Measurements from ENCODE around the gene TMC1. TPM values are rescaled to one million over a fixed set of nuclear protein-coding genes. Genes with fewer than 3 reads are reported as not detected.

TMC1 gene
- total and polyA plus RNA-seq, 2 of the 13 experiments (the other 11 are each of a cell fraction or from before 2014, with no cell fraction given) = 0.02 to 0.03 TPM

DNA sequence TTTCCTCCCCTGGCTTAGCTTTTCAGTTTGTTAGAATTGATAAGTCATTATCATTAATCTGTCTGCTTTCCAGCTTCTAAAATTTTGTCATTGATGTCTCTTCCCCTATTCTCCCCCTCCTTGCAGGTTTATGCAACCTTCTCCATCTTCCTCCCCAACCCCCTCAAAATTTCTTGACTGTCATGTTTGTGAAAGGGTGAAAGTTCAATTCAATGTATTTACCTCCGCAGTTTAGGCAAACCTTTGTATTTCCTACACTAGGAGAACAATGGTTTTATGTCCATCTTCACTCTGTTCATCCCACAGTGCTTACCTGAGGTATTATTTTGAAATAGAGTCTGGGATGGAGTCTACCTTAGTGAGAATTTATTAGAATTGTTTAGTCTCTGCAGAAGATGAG lies 313.6 kb downstream of the TMC1 start (continued):
- TF ChIP-seq, protein P1, sequence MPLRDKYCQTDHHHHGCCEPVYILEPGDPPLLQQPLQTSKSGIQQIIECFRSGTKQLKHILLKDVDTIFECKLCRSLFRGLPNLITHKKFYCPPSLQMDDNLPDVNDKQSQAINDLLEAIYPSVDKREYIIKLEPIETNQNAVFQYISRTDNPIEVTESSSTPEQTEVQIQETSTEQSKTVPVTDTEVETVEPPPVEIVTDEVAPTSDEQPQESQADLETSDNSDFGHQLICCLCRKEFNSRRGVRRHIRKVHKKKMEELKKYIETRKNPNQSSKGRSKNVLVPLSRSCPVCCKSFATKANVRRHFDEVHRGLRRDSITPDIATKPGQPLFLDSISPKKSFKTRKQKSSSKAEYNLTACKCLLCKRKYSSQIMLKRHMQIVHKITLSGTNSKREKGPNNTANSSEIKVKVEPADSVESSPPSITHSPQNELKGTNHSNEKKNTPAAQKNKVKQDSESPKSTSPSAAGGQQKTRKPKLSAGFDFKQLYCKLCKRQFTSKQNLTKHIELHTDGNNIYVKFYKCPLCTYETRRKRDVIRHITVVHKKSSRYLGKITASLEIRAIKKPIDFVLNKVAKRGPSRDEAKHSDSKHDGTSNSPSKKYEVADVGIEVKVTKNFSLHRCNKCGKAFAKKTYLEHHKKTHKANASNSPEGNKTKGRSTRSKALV (CRISPR knock-in tag; IDR thresholded peaks at IDR 0.05) = no peak
- TF ChIP-seq ZBTB38 (CRISPR knock-in tag; IDR thresholded peaks at IDR 0.05) = no peak
- TF ChIP-seq ZFY (CRISPR knock-in tag; IDR thresholded peaks at IDR 0.05) = no peak
- TF ChIP-seq ADNP (CRISPR knock-in tag; IDR thresholded peaks at IDR 0.05) = no peak
- TF ChIP-seq, protein P2, sequence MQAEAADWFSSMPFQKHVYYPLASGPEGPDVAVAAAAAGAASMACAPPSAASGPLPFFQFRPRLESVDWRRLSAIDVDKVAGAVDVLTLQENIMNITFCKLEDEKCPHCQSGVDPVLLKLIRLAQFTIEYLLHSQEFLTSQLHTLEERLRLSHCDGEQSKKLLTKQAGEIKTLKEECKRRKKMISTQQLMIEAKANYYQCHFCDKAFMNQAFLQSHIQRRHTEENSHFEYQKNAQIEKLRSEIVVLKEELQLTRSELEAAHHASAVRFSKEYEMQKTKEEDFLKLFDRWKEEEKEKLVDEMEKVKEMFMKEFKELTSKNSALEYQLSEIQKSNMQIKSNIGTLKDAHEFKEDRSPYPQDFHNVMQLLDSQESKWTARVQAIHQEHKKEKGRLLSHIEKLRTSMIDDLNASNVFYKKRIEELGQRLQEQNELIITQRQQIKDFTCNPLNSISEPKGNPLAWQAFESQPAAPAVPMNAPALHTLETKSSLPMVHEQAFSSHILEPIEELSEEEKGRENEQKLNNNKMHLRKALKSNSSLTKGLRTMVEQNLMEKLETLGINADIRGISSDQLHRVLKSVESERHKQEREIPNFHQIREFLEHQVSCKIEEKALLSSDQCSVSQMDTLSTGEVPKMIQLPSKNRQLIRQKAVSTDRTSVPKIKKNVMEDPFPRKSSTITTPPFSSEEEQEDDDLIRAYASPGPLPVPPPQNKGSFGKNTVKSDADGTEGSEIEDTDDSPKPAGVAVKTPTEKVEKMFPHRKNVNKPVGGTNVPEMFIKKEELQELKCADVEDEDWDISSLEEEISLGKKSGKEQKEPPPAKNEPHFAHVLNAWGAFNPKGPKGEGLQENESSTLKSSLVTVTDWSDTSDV (CRISPR knock-in tag; IDR thresholded peaks at IDR 0.05) = no peak
- no peak for TF ChIP-seq ZNF570 (CRISPR knock-in tag; IDR thresholded peaks at IDR 0.05; ENCODE audit: borderline replicate concordance)
- TF ChIP-seq, protein P3, sequence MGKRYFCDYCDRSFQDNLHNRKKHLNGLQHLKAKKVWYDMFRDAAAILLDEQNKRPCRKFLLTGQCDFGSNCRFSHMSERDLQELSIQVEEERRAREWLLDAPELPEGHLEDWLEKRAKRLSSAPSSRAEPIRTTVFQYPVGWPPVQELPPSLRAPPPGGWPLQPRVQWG (CRISPR knock-in tag; IDR thresholded peaks at IDR 0.05; ENCODE audit: borderline replicate concordance, low read depth) = no peak
- no peak for TF ChIP-seq SETDB1 (CRISPR knock-in tag; IDR thresholded peaks at IDR 0.05; ENCODE audit: borderline replicate concordance)
- no peak for TF ChIP-seq MATR3 (CRISPR knock-in tag; IDR thresholded peaks at IDR 0.05)
- no peak for TF ChIP-seq ZNF264 (CRISPR knock-in tag; IDR thresholded peaks at IDR 0.05)
- TF ChIP-seq, protein P4, sequence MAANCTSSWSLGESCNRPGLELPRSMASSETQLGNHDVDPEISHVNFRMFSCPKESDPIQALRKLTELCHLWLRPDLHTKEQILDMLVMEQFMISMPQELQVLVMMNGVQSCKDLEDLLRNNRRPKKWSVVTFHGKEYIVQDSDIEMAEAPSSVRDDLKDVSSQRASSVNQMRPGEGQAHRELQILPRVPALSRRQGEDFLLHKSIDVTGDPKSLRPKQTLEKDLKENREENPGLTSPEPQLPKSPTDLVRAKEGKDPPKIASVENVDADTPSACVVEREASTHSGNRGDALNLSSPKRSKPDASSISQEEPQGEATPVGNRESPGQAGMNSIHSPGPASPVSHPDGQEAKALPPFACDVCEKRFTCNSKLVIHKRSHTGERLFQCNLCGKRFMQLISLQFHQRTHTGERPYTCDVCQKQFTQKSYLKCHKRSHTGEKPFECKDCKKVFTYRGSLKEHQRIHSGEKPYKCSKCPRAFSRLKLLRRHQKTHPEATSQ (CRISPR knock-in tag; IDR thresholded peaks at IDR 0.05; ENCODE audit: borderline replicate concordance) = no peak
- TF ChIP-seq, protein P5, sequence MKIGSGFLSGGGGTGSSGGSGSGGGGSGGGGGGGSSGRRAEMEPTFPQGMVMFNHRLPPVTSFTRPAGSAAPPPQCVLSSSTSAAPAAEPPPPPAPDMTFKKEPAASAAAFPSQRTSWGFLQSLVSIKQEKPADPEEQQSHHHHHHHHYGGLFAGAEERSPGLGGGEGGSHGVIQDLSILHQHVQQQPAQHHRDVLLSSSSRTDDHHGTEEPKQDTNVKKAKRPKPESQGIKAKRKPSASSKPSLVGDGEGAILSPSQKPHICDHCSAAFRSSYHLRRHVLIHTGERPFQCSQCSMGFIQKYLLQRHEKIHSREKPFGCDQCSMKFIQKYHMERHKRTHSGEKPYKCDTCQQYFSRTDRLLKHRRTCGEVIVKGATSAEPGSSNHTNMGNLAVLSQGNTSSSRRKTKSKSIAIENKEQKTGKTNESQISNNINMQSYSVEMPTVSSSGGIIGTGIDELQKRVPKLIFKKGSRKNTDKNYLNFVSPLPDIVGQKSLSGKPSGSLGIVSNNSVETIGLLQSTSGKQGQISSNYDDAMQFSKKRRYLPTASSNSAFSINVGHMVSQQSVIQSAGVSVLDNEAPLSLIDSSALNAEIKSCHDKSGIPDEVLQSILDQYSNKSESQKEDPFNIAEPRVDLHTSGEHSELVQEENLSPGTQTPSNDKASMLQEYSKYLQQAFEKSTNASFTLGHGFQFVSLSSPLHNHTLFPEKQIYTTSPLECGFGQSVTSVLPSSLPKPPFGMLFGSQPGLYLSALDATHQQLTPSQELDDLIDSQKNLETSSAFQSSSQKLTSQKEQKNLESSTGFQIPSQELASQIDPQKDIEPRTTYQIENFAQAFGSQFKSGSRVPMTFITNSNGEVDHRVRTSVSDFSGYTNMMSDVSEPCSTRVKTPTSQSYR (CRISPR knock-in tag; IDR thresholded peaks at IDR 0.05; ENCODE audit: borderline replicate concordance) = peak; percentile 93
- no peak for TF ChIP-seq ZNF253 (CRISPR knock-in tag; IDR thresholded peaks at IDR 0.05; ENCODE audit: borderline replicate concordance)
- TF ChIP-seq HDAC6 (IDR thresholded peaks at IDR 0.05; ENCODE audit: low read depth, low read length) = no peak
- TF ChIP-seq, protein P6, sequence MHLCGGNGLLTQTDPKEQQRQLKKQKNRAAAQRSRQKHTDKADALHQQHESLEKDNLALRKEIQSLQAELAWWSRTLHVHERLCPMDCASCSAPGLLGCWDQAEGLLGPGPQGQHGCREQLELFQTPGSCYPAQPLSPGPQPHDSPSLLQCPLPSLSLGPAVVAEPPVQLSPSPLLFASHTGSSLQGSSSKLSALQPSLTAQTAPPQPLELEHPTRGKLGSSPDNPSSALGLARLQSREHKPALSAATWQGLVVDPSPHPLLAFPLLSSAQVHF (CRISPR knock-in tag; IDR thresholded peaks at IDR 0.05) = no peak
- TF ChIP-seq, protein P7, sequence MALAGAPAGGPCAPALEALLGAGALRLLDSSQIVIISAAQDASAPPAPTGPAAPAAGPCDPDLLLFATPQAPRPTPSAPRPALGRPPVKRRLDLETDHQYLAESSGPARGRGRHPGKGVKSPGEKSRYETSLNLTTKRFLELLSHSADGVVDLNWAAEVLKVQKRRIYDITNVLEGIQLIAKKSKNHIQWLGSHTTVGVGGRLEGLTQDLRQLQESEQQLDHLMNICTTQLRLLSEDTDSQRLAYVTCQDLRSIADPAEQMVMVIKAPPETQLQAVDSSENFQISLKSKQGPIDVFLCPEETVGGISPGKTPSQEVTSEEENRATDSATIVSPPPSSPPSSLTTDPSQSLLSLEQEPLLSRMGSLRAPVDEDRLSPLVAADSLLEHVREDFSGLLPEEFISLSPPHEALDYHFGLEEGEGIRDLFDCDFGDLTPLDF (CRISPR knock-in tag; IDR thresholded peaks at IDR 0.05) = no peak
- TF ChIP-seq ZNF781 (CRISPR knock-in tag; IDR thresholded peaks at IDR 0.05; ENCODE audit: borderline replicate concordance, not compliant biosample characterization) = no peak
- TF ChIP-seq SRF (IDR thresholded peaks at IDR 0.05; ENCODE audit: low read depth, low read length) = no peak

Measured in HepG2 (cell line).